Measurements from ENCODE around the gene YIF1A.
"Not testable (repeated sequence)": the region's sequence is repeated elsewhere in the genome, so short reads cannot be mapped to it uniquely, and the experiment has no call there.

DNA sequence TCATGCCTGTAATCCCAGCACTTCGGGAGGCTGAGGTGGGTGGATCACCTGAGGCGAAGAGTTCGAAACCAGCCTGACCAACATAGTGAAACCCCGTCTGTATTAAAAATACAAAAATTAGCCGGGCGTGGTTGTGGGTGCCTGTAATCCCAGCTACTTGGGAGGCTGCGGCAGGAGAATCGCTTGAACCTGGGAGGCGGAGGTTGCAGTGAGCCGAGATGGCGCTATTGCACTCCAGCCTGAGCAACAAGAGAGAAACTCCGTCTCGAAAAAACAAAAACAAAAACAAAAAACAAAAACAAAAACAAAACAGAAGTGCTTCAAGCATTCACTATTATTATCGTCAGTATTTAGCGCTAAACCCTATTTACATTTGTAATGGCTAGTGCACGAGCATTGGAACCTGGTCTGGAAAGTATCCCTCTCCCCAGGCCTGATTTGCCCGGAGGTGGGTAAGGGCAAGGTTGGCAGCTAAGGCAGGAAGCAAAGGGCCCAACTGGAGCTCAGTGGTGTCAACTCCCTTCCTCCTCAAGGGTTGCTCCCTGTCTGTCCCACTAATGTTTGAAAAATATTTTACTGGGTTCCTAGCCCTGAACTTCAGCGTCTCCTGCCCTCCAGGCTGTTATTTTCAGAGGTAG lies 22.0 kb upstream of the YIF1A start:
- not testable (repeated sequence) for TF ChIP-seq ZNF274 (IDR thresholded peaks at IDR 0.05; ENCODE audit: low read length); ZNF274 (tag by site-specific recombination; IDR thresholded peaks at IDR 0.05; ENCODE audit: borderline replicate concordance); CTCF (tag by site-specific recombination; IDR thresholded peaks at IDR 0.05); ZNF629 (tag by site-specific recombination; IDR thresholded peaks at IDR 0.05)

All from HEK293 (cell line).